ENCODE results near the gene MEGF6. TPM values are rescaled to one million over a fixed set of nuclear protein-coding genes. Genes with fewer than 3 reads are reported as not detected.

Gene MEGF6
- total RNA-seq, 1 experiment from 2014 or later: 65.3 TPM

DNA sequence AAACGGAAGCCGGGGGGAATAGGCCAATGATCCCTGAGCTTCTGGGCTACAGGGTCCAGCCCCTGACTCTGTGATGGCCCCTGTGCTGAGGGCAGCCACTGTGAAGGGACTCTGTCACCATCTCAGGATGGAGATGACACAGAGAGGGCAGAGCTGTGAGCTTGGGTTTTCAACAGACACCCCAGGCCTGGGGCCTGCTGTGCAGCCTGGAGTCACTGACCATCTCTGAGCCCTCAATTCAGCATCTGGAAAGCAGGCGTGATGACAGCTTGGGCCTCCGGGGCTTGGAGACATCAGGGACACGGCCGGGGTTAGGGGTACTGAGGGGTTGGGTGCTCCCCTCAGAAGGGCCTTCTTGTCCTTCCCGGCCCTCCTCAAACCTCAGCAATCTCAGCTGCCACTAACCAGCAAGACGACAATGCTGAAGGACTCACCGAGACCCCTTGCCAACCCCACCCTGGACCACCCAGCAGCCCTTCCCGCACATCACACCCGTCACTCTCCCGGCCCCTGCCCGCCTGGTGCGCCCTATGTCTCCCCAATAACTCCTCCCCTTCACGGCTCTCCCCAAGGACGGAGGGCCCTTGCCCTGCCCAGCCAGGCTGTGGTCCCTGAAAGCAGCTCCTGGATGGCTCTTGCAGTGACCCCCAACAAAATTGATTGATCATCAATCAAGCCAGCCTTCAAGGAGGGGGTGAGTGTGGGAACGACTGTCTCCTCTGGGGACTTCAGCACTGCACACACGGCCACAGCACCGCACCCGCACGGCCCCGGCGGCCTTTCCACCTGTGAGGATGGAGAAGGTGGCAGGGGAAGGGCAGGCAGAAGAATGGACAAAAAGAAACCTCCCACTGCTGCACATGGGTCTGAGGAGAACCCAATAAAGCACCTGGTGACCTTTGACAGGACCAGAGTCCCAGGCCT is 4.3 kb downstream of the MEGF6 start:
- no peak for DNase-seq
- H3K36me3 ChIP-seq (ENCODE audit: low read depth): no peaks in the 10 kb centered on the region
- BruUV-seq (replicated peaks): no TSS peak
- peaks cover 25% of the 10 kb centered on the region for H3K79me2 ChIP-seq (ENCODE audit: low read depth)
- H4K20me1 ChIP-seq (ENCODE audit: insufficient read depth): no peaks in the 10 kb centered on the region
- no peaks in the 10 kb centered on the region for H3K9me2 ChIP-seq (ENCODE audit: insufficient read depth)
- H3K4me2 ChIP-seq: no peak overlapping the region
- H3K9me3 ChIP-seq (ENCODE audit: insufficient read depth, low read depth): no peaks in the 10 kb centered on the region
- ChIA-PET CTCF (no interaction called here), POLR2A (ENCODE audit: unreplicated experiment) (no interaction called here)
- TF ChIP-seq, protein P1, sequence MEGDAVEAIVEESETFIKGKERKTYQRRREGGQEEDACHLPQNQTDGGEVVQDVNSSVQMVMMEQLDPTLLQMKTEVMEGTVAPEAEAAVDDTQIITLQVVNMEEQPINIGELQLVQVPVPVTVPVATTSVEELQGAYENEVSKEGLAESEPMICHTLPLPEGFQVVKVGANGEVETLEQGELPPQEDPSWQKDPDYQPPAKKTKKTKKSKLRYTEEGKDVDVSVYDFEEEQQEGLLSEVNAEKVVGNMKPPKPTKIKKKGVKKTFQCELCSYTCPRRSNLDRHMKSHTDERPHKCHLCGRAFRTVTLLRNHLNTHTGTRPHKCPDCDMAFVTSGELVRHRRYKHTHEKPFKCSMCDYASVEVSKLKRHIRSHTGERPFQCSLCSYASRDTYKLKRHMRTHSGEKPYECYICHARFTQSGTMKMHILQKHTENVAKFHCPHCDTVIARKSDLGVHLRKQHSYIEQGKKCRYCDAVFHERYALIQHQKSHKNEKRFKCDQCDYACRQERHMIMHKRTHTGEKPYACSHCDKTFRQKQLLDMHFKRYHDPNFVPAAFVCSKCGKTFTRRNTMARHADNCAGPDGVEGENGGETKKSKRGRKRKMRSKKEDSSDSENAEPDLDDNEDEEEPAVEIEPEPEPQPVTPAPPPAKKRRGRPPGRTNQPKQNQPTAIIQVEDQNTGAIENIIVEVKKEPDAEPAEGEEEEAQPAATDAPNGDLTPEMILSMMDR (conservative IDR thresholded peaks at IDR 0.05): no peak
- TF ChIP-seq EZH2 (IDR thresholded peaks at IDR 0.05; ENCODE audit: low read depth): no peak
- H3K4me3 ChIP-seq: no peak overlapping the region
- intact Hi-C loops (cut with micrococcal nuclease; ENCODE audit: unreplicated experiment): no loop called here
- H2AFZ ChIP-seq: no peak overlapping the region
- H3K27ac ChIP-seq: no peak overlapping the region
- H3F3A ChIP-seq (ENCODE audit: insufficient read depth, low read depth): peaks cover 4% of the 10 kb centered on the region; the same call in 1 of the 2 replicates
- peaks cover 36% of the 10 kb centered on the region for H3K4me1 ChIP-seq (replicated peaks; ENCODE audit: insufficient read depth)
- no peaks in the 10 kb centered on the region for H3K27me3 ChIP-seq (ENCODE audit: insufficient read depth, low read depth)

DNA sequence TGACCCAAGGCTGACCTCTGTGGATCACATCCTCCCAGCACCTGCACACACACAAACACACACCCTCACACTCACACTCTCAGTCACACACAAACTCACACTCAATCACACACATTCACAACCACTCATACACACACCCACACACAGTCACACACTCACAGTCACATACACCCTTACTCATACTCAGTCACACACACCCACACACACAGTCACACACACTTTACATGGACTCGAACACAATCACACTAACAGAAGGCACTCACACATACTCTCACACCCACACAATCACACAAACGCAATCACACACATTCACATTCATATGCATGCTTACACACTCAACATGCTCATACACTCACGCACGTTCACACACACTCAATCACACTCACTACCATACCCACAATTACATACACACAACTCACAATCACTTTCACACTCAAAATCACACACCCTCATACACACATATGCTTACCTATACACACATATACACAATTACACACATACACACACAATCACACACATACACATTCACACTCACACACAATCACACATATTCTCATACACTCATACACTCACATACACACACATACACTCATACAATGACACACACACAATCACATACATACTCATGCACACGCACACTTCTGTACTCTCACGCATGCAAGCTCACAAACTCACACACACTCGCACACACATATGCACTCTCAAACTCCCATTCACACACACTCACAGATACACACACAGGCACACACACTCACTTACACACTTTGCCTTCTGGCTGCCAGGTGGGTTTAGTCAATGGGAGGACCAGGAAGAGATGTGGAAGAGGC is 6.1 kb downstream of the MEGF6 start:
- Histone ChIP-seq H3K79me2 (ENCODE audit: low read depth) (peaks cover 22% of the 10 kb centered on the region), H2AFZ (no peak overlapping the region), H3K36me3 (ENCODE audit: low read depth) (no peaks in the 10 kb centered on the region), H3K27me3 (ENCODE audit: insufficient read depth, low read depth) (no peaks in the 10 kb centered on the region), H3K9me3 (ENCODE audit: insufficient read depth, low read depth) (no peaks in the 10 kb centered on the region), H3K9me2 (ENCODE audit: insufficient read depth) (no peaks in the 10 kb centered on the region), H4K20me1 (ENCODE audit: insufficient read depth) (no peaks in the 10 kb centered on the region), H3F3A (ENCODE audit: insufficient read depth, low read depth) (no peaks in the 10 kb centered on the region), H3K4me2 (peak overlapping the region; percentile 18; the same call in 1 of the 2 replicates), H3K27ac (peak overlapping the region; percentile 45), H3K4me1 (replicated peaks; ENCODE audit: insufficient read depth) (peaks cover 28% of the 10 kb centered on the region), H3K4me3 (no peak overlapping the region)
- no TSS peak for BruUV-seq (replicated peaks)
- ChIA-PET POLR2A (ENCODE audit: unreplicated experiment) (no interaction called here), CTCF (no interaction called here)
- TF ChIP-seq, protein P1 (conservative IDR thresholded peaks at IDR 0.05): no peak
- no peak for TF ChIP-seq EZH2 (IDR thresholded peaks at IDR 0.05; ENCODE audit: low read depth)
- DNase-seq: no peak
- intact Hi-C loops (cut with micrococcal nuclease; ENCODE audit: unreplicated experiment): no loop called here

DNA sequence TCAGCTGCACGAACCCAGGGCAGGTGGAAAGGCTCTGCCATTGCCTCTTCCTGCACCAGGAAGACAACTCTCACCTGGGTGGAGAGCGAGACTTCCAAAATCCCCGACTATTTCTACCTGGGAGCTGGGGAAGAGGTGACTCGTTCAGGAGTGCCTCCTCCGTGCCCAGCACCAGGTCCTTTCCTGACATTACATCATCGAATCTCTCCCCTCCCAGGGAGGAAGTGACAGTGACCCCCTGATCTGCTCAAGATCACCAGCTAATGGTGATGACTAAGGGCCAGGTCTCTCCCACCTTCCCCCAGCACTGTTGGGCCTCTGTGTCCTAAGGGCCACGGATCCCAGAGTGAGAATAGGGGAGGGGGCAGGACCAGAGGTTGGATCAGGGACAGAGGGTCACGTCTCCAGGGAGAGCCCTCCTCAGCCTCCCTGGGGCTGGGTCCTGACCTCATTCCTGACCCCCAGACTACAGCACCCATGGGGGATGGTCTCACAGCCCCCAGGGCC is 6.8 kb downstream of the MEGF6 start:
- Histone ChIP-seq H3K27me3 (ENCODE audit: insufficient read depth, low read depth) (no peaks in the 10 kb centered on the region), H3K27ac (peak overlapping the region; percentile 45), H4K20me1 (ENCODE audit: insufficient read depth) (no peaks in the 10 kb centered on the region), H3K9me3 (ENCODE audit: insufficient read depth, low read depth) (no peaks in the 10 kb centered on the region), H3K9me2 (ENCODE audit: insufficient read depth) (no peaks in the 10 kb centered on the region), H3K36me3 (ENCODE audit: low read depth) (no peaks in the 10 kb centered on the region), H3K79me2 (ENCODE audit: low read depth) (peaks cover 16% of the 10 kb centered on the region), H2AFZ (no peak overlapping the region), H3F3A (ENCODE audit: insufficient read depth, low read depth) (no peaks in the 10 kb centered on the region), H3K4me1 (replicated peaks; ENCODE audit: insufficient read depth) (peaks cover 21% of the 10 kb centered on the region), H3K4me2 (peak overlapping the region; percentile 18; the same call in 1 of the 2 replicates), H3K4me3 (no peak overlapping the region)
- POLR2A ChIA-PET (ENCODE audit: unreplicated experiment): no interaction called here
- DNase-seq: peak in 1 of 2 experiments; percentile 51
- intact Hi-C loops (cut with micrococcal nuclease; ENCODE audit: unreplicated experiment): no loop called here
- CTCF ChIA-PET: no interaction called here
- BruUV-seq (replicated peaks): no TSS peak
- no peak for TF ChIP-seq EZH2 (IDR thresholded peaks at IDR 0.05; ENCODE audit: low read depth)
- TF ChIP-seq, protein P1 (conservative IDR thresholded peaks at IDR 0.05): no peak

All from PC-9 (cell line).